Adrenal gland (tissue), 12 donors: ENCODE measurements around the gene LAMC2. TPM values are rescaled to one million over a fixed set of nuclear protein-coding genes. Genes with fewer than 3 reads are reported as not detected.

ENCODE experiments used
- DNase-seq, 7 donors: peaks; one replicate each; pipeline ENCODE4 v3.0.0-alpha.2; 2019 to 2020
- H3K27ac ChIP-seq, 5 donors: fragments of 200-600 bp; sonication (generic) in 4 of 5; 1 replicate in 3 of 5; 2 replicates in 2 of 5; pipeline versions ENCODE4 v1.5.1 to v1.8.0; 2016 to 2020; ENCODE audit warnings: mild to moderate bottlenecking in 1 of 5
- H3K27me3 ChIP-seq: fragments of 200-600 bp; 2 replicates; pipeline ENCODE4 v1.8.0; 2021
- H3K36me3 ChIP-seq, 2 donors: fragments of 200-600 bp; replicated peaks in 1 of 2; 1 replicate in 1 of 2; 2 replicates in 1 of 2; pipeline versions ENCODE4 v1.5.1 to v1.8.0; 2018 to 2022
- H3K4me1 ChIP-seq, 2 donors: fragments of 200-600 bp; replicated peaks in 1 of 2; 1 replicate in 1 of 2; 2 replicates in 1 of 2; pipeline versions ENCODE4 v1.5.1 to v1.8.0; 2018 to 2021
- H3K4me3 ChIP-seq, 4 donors: fragments of 200-600 bp; sonication (generic) in 3 of 4; one replicate each; pipeline ENCODE4 v1.5.1; 2016 to 2018
- H3K9me3 ChIP-seq, 3 donors: fragments of 200-600 bp; sonication (generic) in 1 of 3; replicated peaks in 1 of 3; 1 replicate in 2 of 3; 2 replicates in 1 of 3; pipeline versions ENCODE4 v1.5.1 to v1.8.0; 2016 to 2021
- POLR2A ChIP-seq, 2 donors: fragments of 450-650 bp; IDR thresholded peaks; one replicate each; pipeline ENCODE4 v1.6.1; 2017; ENCODE audit warnings: antibody characterized with exemption in 2 of 2, mild to moderate bottlenecking in 2 of 2, moderate library complexity in 1 of 2
- WGBS, 4 donors: extraction: QIAGEN DNeasy Blood & Tissue Kit in 2 of 4; methylation state at CpG; one replicate each; pipeline versions ENCODE4 v1.1.5 to v1.1.7; 2013 to 2017; 5-methylcytosine and 5-hydroxymethylcytosine counted together
- intact Hi-C, 2 donors: fragments of 100-400 bp; cut with DNase I; formaldehyde crosslinking; loops; one replicate each; pipeline versions ENCODE4 v1.14.1 to v1.15.0; 2022 to 2023
- polyA plus RNA-seq, 3 donors: library from polyadenylated mRNA; stranded (reverse); fragments of 200-250 nt in 2 of 3; fragments of 350-450 nt in 1 of 3; fragmentation: Illumina TruSeq in 1 of 3; extraction: RNeasy Lipid Tissue Mini Kit (QIAGEN cat#74804) in 1 of 3; gene quantifications; one replicate each; pipeline ENCODE4 v1.2.3, GENCODE V29; 2013 to 2014
- total RNA-seq, 9 donors: library from RNA; depleted of rRNA in 4 of 9; stranded (reverse); fragments of >200 nt in 4 of 9; fragments of 120-200 nt in 1 of 9; fragmentation: NEBNext Ultra II Directional in 1 of 9; extraction: Animal tissue kit (Norgen Biotek cat#: 25700) in 1 of 9; gene quantifications; one replicate each; pipeline versions ENCODE4 v1.1.0 to v1.2.4, GENCODE V29; 2013 to 2023
- TF ChIP-seq, protein P1 (sequence below), 6 experiments: fragments of 450-650 bp in 4 of 6; fragments of 200-600 bp in 2 of 6; sonication (generic) in 1 of 6; IDR thresholded peaks; 1 replicate in 5 of 6; 2 replicates in 1 of 6; pipeline versions ENCODE4 v1.5.1 to v1.8.0; 2016 to 2021; ENCODE audit warnings: antibody characterized with exemption in 6 of 6, mild to moderate bottlenecking in 2 of 6, moderate library complexity in 1 of 6
- donor health status: healthy with polysubstance abuse.
- donor health status: Bipolar disorder and iron deficiency.
- donor health status: DM: yes; HTN: yes; CAD: no.
- donor health status: DM: no; HTN: no; CAD: no.
- donor health status: DM: no; HTN: no; CAD: no.
- donor health status: DM: yes; HTN: yes; CAD: no.

The LAMC2 gene
- total and polyA plus RNA-seq, 12 donors: 0.04 to 1.4 (median 0.16) TPM; not detected in 1

DNA sequence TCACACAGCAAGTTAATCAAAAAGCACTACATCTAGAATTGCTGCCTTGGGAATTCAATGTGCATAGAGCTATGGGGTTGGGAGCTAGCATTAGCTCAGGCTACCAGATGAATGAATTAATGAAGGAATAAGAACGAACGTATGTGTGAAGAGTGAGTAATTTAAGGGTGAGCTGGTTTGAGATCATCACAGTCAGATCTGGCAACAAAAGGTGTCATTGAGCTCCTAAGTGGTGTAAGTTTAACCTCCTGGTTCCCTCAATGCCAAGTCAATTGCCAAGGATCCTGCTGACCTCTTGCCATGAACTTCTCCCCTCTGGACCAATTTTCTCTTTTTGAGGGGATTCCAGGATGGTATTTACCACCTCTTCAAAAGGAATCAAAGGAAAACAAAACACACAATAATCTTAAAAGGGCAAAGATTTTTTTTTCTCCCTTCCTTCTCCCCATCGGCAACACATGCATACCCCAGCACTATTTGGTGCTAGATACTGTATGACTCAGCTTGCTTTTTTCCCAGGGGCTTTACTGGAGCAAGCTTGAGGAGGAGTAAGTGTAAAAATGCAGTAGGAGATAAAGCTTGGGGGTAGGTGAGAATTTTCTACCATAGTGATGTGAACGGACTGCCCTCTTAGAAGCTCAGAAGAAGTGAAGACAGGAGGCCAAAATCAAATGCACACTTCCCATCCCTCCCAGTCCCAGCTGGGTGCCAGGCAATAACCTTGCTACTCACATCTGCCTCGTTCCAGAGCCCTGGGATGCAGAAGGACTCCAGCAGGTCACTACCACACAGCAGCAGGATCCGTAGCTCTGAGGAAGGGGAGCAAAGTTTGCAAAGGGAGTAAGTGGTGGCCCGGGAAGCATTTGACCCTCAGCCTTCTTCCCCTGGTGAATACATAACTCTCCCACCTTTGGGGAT lies 92.0 kb downstream of the LAMC2 start:
- Histone ChIP-seq H3K27ac (peak overlapping the region in 1 of 5 donors; percentile 71), H3K36me3 (no peaks in the 10 kb centered on the region), H3K27me3 (no peaks in the 10 kb centered on the region), H3K4me1 (no peaks in the 10 kb centered on the region), H3K9me3 (no peaks in the 10 kb centered on the region), H3K4me3 (no peak overlapping the region)
- WGBS, 4 donors: 54 to 67% (median 58%) methylated on average over 7 of the region's 7 CpGs
- DNase-seq: no peak
- intact Hi-C loops: no loop called here
- TF ChIP-seq, protein P1, sequence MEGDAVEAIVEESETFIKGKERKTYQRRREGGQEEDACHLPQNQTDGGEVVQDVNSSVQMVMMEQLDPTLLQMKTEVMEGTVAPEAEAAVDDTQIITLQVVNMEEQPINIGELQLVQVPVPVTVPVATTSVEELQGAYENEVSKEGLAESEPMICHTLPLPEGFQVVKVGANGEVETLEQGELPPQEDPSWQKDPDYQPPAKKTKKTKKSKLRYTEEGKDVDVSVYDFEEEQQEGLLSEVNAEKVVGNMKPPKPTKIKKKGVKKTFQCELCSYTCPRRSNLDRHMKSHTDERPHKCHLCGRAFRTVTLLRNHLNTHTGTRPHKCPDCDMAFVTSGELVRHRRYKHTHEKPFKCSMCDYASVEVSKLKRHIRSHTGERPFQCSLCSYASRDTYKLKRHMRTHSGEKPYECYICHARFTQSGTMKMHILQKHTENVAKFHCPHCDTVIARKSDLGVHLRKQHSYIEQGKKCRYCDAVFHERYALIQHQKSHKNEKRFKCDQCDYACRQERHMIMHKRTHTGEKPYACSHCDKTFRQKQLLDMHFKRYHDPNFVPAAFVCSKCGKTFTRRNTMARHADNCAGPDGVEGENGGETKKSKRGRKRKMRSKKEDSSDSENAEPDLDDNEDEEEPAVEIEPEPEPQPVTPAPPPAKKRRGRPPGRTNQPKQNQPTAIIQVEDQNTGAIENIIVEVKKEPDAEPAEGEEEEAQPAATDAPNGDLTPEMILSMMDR (IDR thresholded peaks at IDR 0.05): no peak
- no peak for TF ChIP-seq POLR2A (IDR thresholded peaks at IDR 0.05)

DNA sequence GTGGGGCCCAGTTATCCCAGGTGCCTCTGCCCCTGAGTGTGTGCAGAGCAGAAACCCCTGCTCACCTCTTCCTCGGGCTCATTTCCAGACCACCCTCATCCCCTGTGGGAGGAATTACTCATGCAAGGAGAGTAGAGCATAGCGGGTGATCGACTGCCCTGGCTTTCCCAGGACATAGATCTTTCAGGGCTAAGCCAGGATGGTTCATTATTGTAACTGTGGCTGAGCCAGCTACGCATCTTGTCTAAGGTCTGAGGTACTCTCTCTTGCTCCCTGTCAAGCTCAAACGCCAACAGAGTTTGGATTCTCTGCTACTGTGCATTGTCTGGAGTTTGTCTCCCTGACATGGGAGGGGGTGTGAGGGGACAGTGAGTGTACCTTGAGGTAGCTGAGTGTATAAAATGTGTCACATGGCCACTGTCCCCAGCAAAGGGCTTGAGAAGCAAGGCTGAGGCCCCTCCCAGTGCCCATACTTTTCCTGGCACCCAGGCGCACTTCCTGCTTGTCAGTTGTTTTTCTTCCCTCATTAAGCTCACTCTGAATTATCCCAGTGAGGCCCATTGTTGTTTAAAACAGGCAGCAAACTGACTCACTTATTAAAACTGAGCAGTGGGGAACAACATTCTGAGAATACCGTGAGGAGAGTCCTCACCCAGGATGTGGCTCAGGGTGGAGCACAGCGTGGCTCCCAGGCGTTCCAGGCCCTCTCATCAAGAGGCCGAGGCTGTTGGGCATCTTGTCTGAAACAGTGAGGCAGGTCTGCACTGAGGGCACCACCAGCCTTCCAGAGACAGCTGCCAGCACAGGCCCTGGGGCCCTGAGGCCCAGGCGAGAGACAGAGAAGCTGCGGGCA lies 92.9 kb downstream of the LAMC2 start:
- Histone ChIP-seq H3K4me1 (no peaks in the 10 kb centered on the region), H3K9me3 (no peaks in the 10 kb centered on the region), H3K27ac (peak overlapping the region in 2 of 5 donors; percentile 54 to 71), H3K27me3 (no peaks in the 10 kb centered on the region), H3K36me3 (no peaks in the 10 kb centered on the region), H3K4me3 (no peak overlapping the region)
- WGBS, 4 donors: 74 to 83% (median 77%) methylated on average over 8 to 12 of the region's 12 CpGs
- DNase-seq: no peak
- TF ChIP-seq, protein P1 (IDR thresholded peaks at IDR 0.05): no peak
- no peak for TF ChIP-seq POLR2A (IDR thresholded peaks at IDR 0.05)
- intact Hi-C loops: no loop called here

DNA sequence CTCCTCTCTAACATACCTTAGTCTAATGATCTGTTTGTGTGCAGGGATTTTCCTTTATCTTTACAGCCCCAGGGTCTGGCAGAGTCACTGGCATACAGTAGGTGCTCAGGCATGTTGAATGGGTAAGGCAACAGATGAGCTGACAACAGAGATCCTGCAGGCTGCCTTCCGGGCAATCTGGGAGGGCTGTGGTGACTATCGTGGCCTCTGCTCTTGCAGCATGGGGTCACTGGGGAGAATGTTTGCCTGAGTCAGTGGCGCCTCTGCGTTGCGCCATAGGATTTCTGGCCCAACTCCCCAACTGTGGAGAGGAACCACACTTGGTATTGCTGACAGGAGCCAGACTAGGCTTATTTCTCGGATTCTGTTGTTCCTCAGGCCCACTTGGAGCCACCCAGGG lies 93.8 kb downstream of the LAMC2 start:
- Histone ChIP-seq H3K27ac (peak overlapping the region in 2 of 5 donors; percentile 54 to 71), H3K4me3 (no peak overlapping the region), H3K36me3 (no peaks in the 10 kb centered on the region), H3K4me1 (no peaks in the 10 kb centered on the region), H3K9me3 (no peaks in the 10 kb centered on the region), H3K27me3 (no peaks in the 10 kb centered on the region)
- intact Hi-C loops: loop anchor here (5.0 to 10.0 kb wide), 2 partner anchors 37 to 345 kb away; no protein-coding TSS in a partner anchor
- TF ChIP-seq, protein P1 (IDR thresholded peaks at IDR 0.05): no peak
- no peak for TF ChIP-seq POLR2A (IDR thresholded peaks at IDR 0.05)
- peak in 5 of 7 donors; percentile 33 to 63 (median 47) for DNase-seq
- WGBS, 4 donors: 54 to 84% (median 75%) methylated on average over 5 to 6 of the region's 6 CpGs

DNA sequence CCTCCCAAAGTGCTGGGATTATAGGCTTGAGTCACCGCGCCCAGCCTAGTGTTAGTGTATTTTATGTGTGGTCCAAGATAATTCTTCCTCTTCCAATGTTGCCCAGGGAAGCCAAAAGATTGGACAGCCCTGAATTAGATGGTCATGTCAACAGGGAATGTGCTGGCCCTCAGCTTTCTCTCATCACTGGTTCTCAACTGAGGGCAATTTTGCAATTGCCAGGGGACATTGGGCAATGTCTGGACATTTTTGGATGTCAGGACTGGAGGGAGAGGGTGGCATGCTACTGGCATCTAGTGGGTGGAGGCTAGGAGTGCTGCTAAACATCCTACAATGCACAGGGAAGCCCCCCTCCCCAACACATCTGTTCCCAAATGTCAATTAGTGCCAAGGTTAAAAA lies 95.0 kb downstream of the LAMC2 start:
- no peaks in the 10 kb centered on the region for H3K4me1 ChIP-seq

More for the DNA sequence above, 95.0 kb downstream of the LAMC2 start:
- intact Hi-C loops: loop anchor here (5.0 to 10.0 kb wide), 2 partner anchors 36 to 344 kb away; no protein-coding TSS in a partner anchor
- no peak for TF ChIP-seq POLR2A (IDR thresholded peaks at IDR 0.05)
- TF ChIP-seq, protein P1 (IDR thresholded peaks at IDR 0.05): no peak
- DNase-seq: peak in 4 of 7 donors; percentile 21 to 64 (median 48)
- no peak overlapping the region for H3K4me3 ChIP-seq
- H3K36me3 ChIP-seq: no peaks in the 10 kb centered on the region
- 88 to 95% (median 91%) methylated on average over 2 of the region's 2 CpGs for WGBS, 4 donors
- H3K27me3 ChIP-seq: no peaks in the 10 kb centered on the region
- peak overlapping the region in 1 of 5 donors; percentile 65 for H3K27ac ChIP-seq
- no peaks in the 10 kb centered on the region for H3K9me3 ChIP-seq
